WTC11 (cell line): ENCODE measurements around the gene MZT2B. TPM values are rescaled to one million over a fixed set of nuclear protein-coding genes. Genes with fewer than 3 reads are reported as not detected.
A peak's percentile ranks its signal among the peaks of the same experiment; 100 is the strongest.
"Not testable (repeated sequence)": the region's sequence is repeated elsewhere in the genome, so short reads cannot be mapped to it uniquely, and the experiment has no call there.

ENCODE experiments used
- ATAC-seq: fragments of 200-7000 bp; cut with Tn5 transposase; 2 replicates; pipeline ENCODE4 v1.10.0; 2021; ENCODE audit warnings: mild to moderate bottlenecking, moderate library complexity
- CTCF ChIA-PET: fragments of 300-600 bp; sonication (Branson Sonifier 250); formaldehyde crosslinking; loops from one replicate; lab custom pipeline; 2021; ENCODE audit warnings: antibody characterized with exemption; lab: Charles Lee
- POLR2A ChIA-PET: fragments of 350-600 bp; sonication (Branson Sonifier 250); formaldehyde crosslinking; loops from one replicate; lab custom pipeline; 2021; ENCODE audit warnings: antibody characterized with exemption; lab: Charles Lee
- DNase-seq: peaks from one replicate; pipeline ENCODE4 v3.0.0; 2021; ENCODE audit warnings: low spot score
- H3K27ac Mint-ChIP-seq: 2 replicates; pipeline ENCODE4 v1.8.0; 2021; ENCODE audit warnings: mixed read lengths
- H3K27me3 Mint-ChIP-seq: 2 replicates; pipeline ENCODE4 v1.8.0; 2021; ENCODE audit warnings: low read depth, mild to moderate bottlenecking, moderate library complexity, mixed read lengths
- H3K36me3 Mint-ChIP-seq: 2 replicates; pipeline ENCODE4 v1.8.0; 2021; ENCODE audit warnings: mixed read lengths
- H3K4me1 Mint-ChIP-seq: 2 replicates; pipeline ENCODE4 v1.8.0; 2022; ENCODE audit warnings: mixed read lengths
- H3K4me3 Mint-ChIP-seq: 2 replicates; pipeline ENCODE4 v1.8.0; 2021; ENCODE audit warnings: mild to moderate bottlenecking, moderate library complexity, mixed read lengths
- H3K9me3 Mint-ChIP-seq: 2 replicates; pipeline ENCODE4 v1.8.0; 2021; ENCODE audit warnings: mixed read lengths
- AR ChIP-seq: fragments of 250-450 bp; sonication (Bioruptor Pico); IDR thresholded peaks from 2 replicates; pipeline ENCODE4 v1.9.0; 2021; ENCODE audit warnings: mild to moderate bottlenecking
- ATF3 ChIP-seq: sonication (generic); formaldehyde crosslinking; conservative IDR thresholded peaks from 2 replicates; pipeline ENCODE4 v1.8.1; 2022; ENCODE audit warnings: mild to moderate bottlenecking, missing genetic modification reagents
- CTCF ChIP-seq: fragments of 200-600 bp; IDR thresholded peaks from 2 replicates; pipeline ENCODE4 v1.8.0; 2022; ENCODE audit warnings: antibody characterized with exemption
- FOXP1 ChIP-seq: sonication (generic); formaldehyde crosslinking; IDR thresholded peaks from 2 replicates; pipeline ENCODE4 v1.8.0; 2022; ENCODE audit warnings: missing genetic modification reagents, mild to moderate bottlenecking, moderate library complexity, borderline replicate concordance
- GRHL2 ChIP-seq: fragments of 250-450 bp; sonication (Bioruptor Pico); IDR thresholded peaks from 2 replicates; pipeline ENCODE4 v1.8.0; 2022; ENCODE audit warnings: mild to moderate bottlenecking, moderate library complexity; ENCODE audit not compliant: insufficient replicate concordance, severe bottlenecking
- GTF2I ChIP-seq: fragments of 250-450 bp; sonication (Bioruptor Pico); conservative IDR thresholded peaks from 2 replicates; pipeline ENCODE4 v1.4.0; 2021; ENCODE audit warnings: mild to moderate bottlenecking
- IRF1 ChIP-seq: sonication (generic); formaldehyde crosslinking; IDR thresholded peaks from 2 replicates; pipeline ENCODE4 v1.8.0; 2023; ENCODE audit warnings: missing genetic modification reagents
- IRF2 ChIP-seq: sonication (generic); formaldehyde crosslinking; IDR thresholded peaks from 2 replicates; pipeline ENCODE4 v1.8.0; 2022; ENCODE audit warnings: low read depth, missing genetic modification reagents, borderline replicate concordance
- JAZF1 ChIP-seq: fragments of 250-450 bp; sonication (Bioruptor Pico); IDR thresholded peaks from 2 replicates; pipeline ENCODE4 v1.9.0; 2021; ENCODE audit warnings: moderate library complexity, mild to moderate bottlenecking, inconsistent platforms
- MXD4 ChIP-seq: fragments of 250-450 bp; sonication (Bioruptor Pico); IDR thresholded peaks from 2 replicates; pipeline ENCODE4 v1.8.0; 2021; ENCODE audit warnings: mild to moderate bottlenecking, moderate library complexity, borderline replicate concordance
- NFATC4 ChIP-seq: fragments of 250-450 bp; sonication (Bioruptor Pico); IDR thresholded peaks from 2 replicates; pipeline ENCODE4 v1.9.0; 2021; ENCODE audit warnings: mild to moderate bottlenecking
- OVOL2 ChIP-seq: fragments of 250-450 bp; sonication (Bioruptor Pico); IDR thresholded peaks from 2 replicates; pipeline ENCODE4 v1.9.0; 2021; ENCODE audit warnings: mild to moderate bottlenecking, borderline replicate concordance
- PRRX2 ChIP-seq: fragments of 250-450 bp; sonication (Bioruptor Pico); IDR thresholded peaks from 2 replicates; pipeline ENCODE4 v1.8.0; 2021; ENCODE audit warnings: mild to moderate bottlenecking
- RORB ChIP-seq: fragments of 250-450 bp; sonication (Bioruptor Pico); IDR thresholded peaks from 2 replicates; pipeline ENCODE4 v1.9.0; 2021; ENCODE audit warnings: mild to moderate bottlenecking
- SMAD3 ChIP-seq: sonication (generic); formaldehyde crosslinking; IDR thresholded peaks from 2 replicates; pipeline ENCODE4 v1.8.0; 2022; ENCODE audit warnings: missing genetic modification reagents, mild to moderate bottlenecking, borderline replicate concordance
- SMAD4 ChIP-seq: sonication (generic); formaldehyde crosslinking; IDR thresholded peaks from 2 replicates; pipeline ENCODE4 v1.8.0; 2022; ENCODE audit warnings: mild to moderate bottlenecking, missing genetic modification reagents
- TEAD1 ChIP-seq: sonication (generic); formaldehyde crosslinking; IDR thresholded peaks from 2 replicates; pipeline ENCODE4 v1.8.0; 2022; ENCODE audit warnings: mild to moderate bottlenecking, missing genetic modification reagents
- ZNF121 ChIP-seq: sonication (generic); formaldehyde crosslinking; IDR thresholded peaks from 2 replicates; pipeline ENCODE4 v1.8.0; 2023; ENCODE audit warnings: missing genetic modification reagents
- ZNF263 ChIP-seq: sonication (generic); formaldehyde crosslinking; IDR thresholded peaks from 2 replicates; pipeline ENCODE4 v1.8.1; 2022; ENCODE audit warnings: low read depth, mild to moderate bottlenecking, moderate library complexity, missing genetic modification reagents
- ZNF512 ChIP-seq: sonication (generic); formaldehyde crosslinking; IDR thresholded peaks from 2 replicates; pipeline ENCODE4 v1.8.1; 2022; ENCODE audit warnings: missing genetic modification reagents, borderline replicate concordance
- total RNA-seq: library from RNA; stranded (reverse); gene quantifications from 3 replicates; pipeline ENCODE4 v1.2.3, GENCODE V29; 2021

MZT2B gene
- total RNA-seq, 1 experiment from 2014 or later, result 183 TPM

- ChIA-PET POLR2A (no interaction called here), CTCF (no interaction called here)
- DNase-seq (no peak), ATAC-seq (no peak)
- Mint-ChIP-seq H3K4me1 (peaks cover 7% of the 10 kb centered on the region), H3K36me3 (no peaks in the 10 kb centered on the region), H3K9me3 (no peaks in the 10 kb centered on the region), H3K27me3 (no peaks in the 10 kb centered on the region), H3K4me3 (no peak overlapping the region), H3K27ac (no peak overlapping the region)
- TF ChIP-seq RORB (no peak), ATF3 (CRISPR knock-in tag) (no peak), ZNF512 (CRISPR knock-in tag) (no peak), ZNF263 (CRISPR knock-in tag) (no peak), PRRX2 (CRISPR knock-in tag) (no peak), JAZF1 (CRISPR knock-in tag) (no peak), AR (CRISPR knock-in tag) (no peak), GTF2I (CRISPR knock-in tag) (no peak), NFATC4 (no peak), FOXP1 (no peak), SMAD4 (no peak), CTCF (no peak), SMAD3 (CRISPR knock-in tag) (no peak), IRF1 (CRISPR knock-in tag) (no peak), OVOL2 (CRISPR knock-in tag) (no peak), GRHL2 (CRISPR knock-in tag) (no peak), TEAD1 (CRISPR knock-in tag) (no peak), IRF2 (no peak), MXD4 (CRISPR knock-in tag) (no peak)
Observed at GRCh38 chr2:130186391-130186790, 4.3 kb downstream of the MZT2B start.

GRCh38 chr2:130187268-130187667, 5.2 kb downstream of the MZT2B start:
- no peak overlapping the region for H3K27ac Mint-ChIP-seq
- no peaks in the 10 kb centered on the region for H3K27me3 Mint-ChIP-seq
- no peak overlapping the region for H3K4me3 Mint-ChIP-seq
- DNase-seq (no peak), ATAC-seq (no peak)
- no peaks in the 10 kb centered on the region for H3K9me3 Mint-ChIP-seq
- no peaks in the 10 kb centered on the region for H3K36me3 Mint-ChIP-seq
- ChIA-PET POLR2A (no interaction called here), CTCF (no interaction called here)
- TF ChIP-seq ZNF121, result 0 out of 2 replicates have a peak, but pooled peaks have one; percentile 20
- TF ChIP-seq OVOL2 (CRISPR knock-in tag), result no peak
- peaks cover 7% of the 10 kb centered on the region for H3K4me1 Mint-ChIP-seq

GRCh38 chr2:130187859-130188792, 6.1 kb downstream of the MZT2B start:
- H3K4me1 Mint-ChIP-seq, H3K4me3 Mint-ChIP-seq, H3K27me3 Mint-ChIP-seq, H3K27ac Mint-ChIP-seq, H3K36me3 Mint-ChIP-seq, POLR2A ChIA-PET, H3K9me3 Mint-ChIP-seq, DNase-seq: not testable (repeated sequence)
- ATAC-seq, result peak; percentile 6; the same call in 1 of the 2 replicates
- CTCF ChIA-PET, result interaction anchor here (0.6 kb wide), 1 partner anchor 125 kb away, joined by 3 read pairs; no protein-coding TSS in a partner anchor

- H3K27me3 Mint-ChIP-seq, H3K4me1 Mint-ChIP-seq, H3K4me3 Mint-ChIP-seq, H3K27ac Mint-ChIP-seq, CTCF ChIA-PET, H3K9me3 Mint-ChIP-seq, ATAC-seq, DNase-seq, POLR2A ChIA-PET, H3K36me3 Mint-ChIP-seq: not testable (repeated sequence)
Observed at GRCh38 chr2:130188958-130189357, 6.9 kb downstream of the MZT2B start.
